Activated CD8-positive, alpha-beta T cell treated with anti-CD3 and anti-CD28 coated beads for 36 hours (primary cell): ENCODE measurements around the gene ENAH. TPM values are rescaled to one million over a fixed set of nuclear protein-coding genes. Genes with fewer than 3 reads are reported as not detected.

Source experiments
- ATAC-seq: fragments of 200-7000 bp; cut with Tn5 transposase; one replicate; pipeline ENCODE4 v1.10.0; 2021; ENCODE audit warnings: mild to moderate bottlenecking, moderate library complexity
- CTCF ChIA-PET: fragments of 350-600 bp; sonication (Branson Sonifier 250); formaldehyde crosslinking; loops from one replicate; lab custom pipeline; 2021; ENCODE audit warnings: antibody characterized with exemption; lab: Charles Lee
- POLR2A ChIA-PET: fragments of 350-600 bp; sonication (Branson Sonifier 250); formaldehyde crosslinking; loops from one replicate; lab custom pipeline; 2021; ENCODE audit warnings: antibody characterized with exemption; lab: Charles Lee
- DNase-seq: peaks from one replicate; pipeline ENCODE4 v3.0.0-alpha.2; 2020
- H3K27ac Mint-ChIP-seq: one replicate; pipeline ENCODE4 v1.8.0; 2021; ENCODE audit warnings: mild to moderate bottlenecking, mixed read lengths
- H3K27me3 Mint-ChIP-seq: one replicate; pipeline ENCODE4 v1.8.0; 2021; ENCODE audit warnings: mixed read lengths
- H3K36me3 Mint-ChIP-seq: one replicate; pipeline ENCODE4 v1.8.0; 2021; ENCODE audit warnings: low read depth, mixed read lengths
- H3K4me1 Mint-ChIP-seq: one replicate; pipeline ENCODE4 v1.8.0; 2021; ENCODE audit warnings: low read depth, mixed read lengths
- H3K4me3 Mint-ChIP-seq: one replicate; pipeline ENCODE4 v1.8.0; 2021; ENCODE audit warnings: mild to moderate bottlenecking, moderate library complexity, mixed read lengths
- H3K9me3 Mint-ChIP-seq: one replicate; pipeline ENCODE4 v1.8.0; 2021; ENCODE audit warnings: mixed read lengths
- CTCF ChIP-seq: fragments of 200-600 bp; IDR thresholded peaks from one replicate; pipeline ENCODE4 v1.8.0; 2022; ENCODE audit warnings: antibody characterized with exemption, mild to moderate bottlenecking
- intact Hi-C: fragments of 100-400 bp; cut with micrococcal nuclease; formaldehyde crosslinking; loops from one replicate; pipeline ENCODE4 v1.10.0; 2022
- total RNA-seq, 2 experiments: library from RNA; stranded (reverse); gene quantifications; one replicate each; pipeline ENCODE4 v1.2.3, GENCODE V29; 2021

ENAH gene
- total RNA-seq, 2 experiments from 2014 or later = 0.51 to 0.65 TPM

GRCh38 chr1:225597926-225598575 is 54.9 kb downstream of the ENAH start:
- ATAC-seq (no peak), DNase-seq (no peak)
- Mint-ChIP-seq H3K4me1 (no peaks in the 10 kb centered on the region), H3K4me3 (no peak overlapping the region), H3K27ac (no peak overlapping the region), H3K27me3 (no peaks in the 10 kb centered on the region), H3K9me3 (peaks cover 3% of the 10 kb centered on the region), H3K36me3 (peaks cover 1% of the 10 kb centered on the region)
- no peak for TF ChIP-seq CTCF
- CTCF ChIA-PET = no interaction called here
- POLR2A ChIA-PET = interaction anchor here (0.6 kb wide), 1 partner anchor 180 kb away, joined by 3 read pairs; the partner anchor contains the start of gene SRP9
- intact Hi-C loops = no loop called here

GRCh38 chr1:225596736-225597135 is 56.2 kb downstream of the ENAH start:
- Mint-ChIP-seq H3K36me3 (peaks cover 1% of the 10 kb centered on the region), H3K9me3 (peaks cover 3% of the 10 kb centered on the region), H3K4me1 (no peaks in the 10 kb centered on the region), H3K27me3 (no peaks in the 10 kb centered on the region), H3K4me3 (no peak overlapping the region), H3K27ac (no peak overlapping the region)
- no peak for DNase-seq
- ChIA-PET POLR2A (no interaction called here), CTCF (no interaction called here)
- intact Hi-C loops = no loop called here
- no peak for ATAC-seq
- TF ChIP-seq CTCF = no peak

GRCh38 chr1:225595974-225596551 is 56.9 kb downstream of the ENAH start:
- no peaks in the 10 kb centered on the region for H3K4me1 Mint-ChIP-seq
- H3K27me3 Mint-ChIP-seq = no peaks in the 10 kb centered on the region
- no peak for TF ChIP-seq CTCF
- ATAC-seq (no peak), DNase-seq (no peak)
- no peak overlapping the region for H3K4me3 Mint-ChIP-seq
- POLR2A ChIA-PET = interaction anchor here (0.7 kb wide), 1 partner anchor 14 kb away, joined by 3 read pairs; no protein-coding TSS in a partner anchor
- no peak overlapping the region for H3K27ac Mint-ChIP-seq
- H3K36me3 Mint-ChIP-seq = peaks cover 1% of the 10 kb centered on the region
- intact Hi-C loops = no loop called here
- peaks cover 3% of the 10 kb centered on the region for H3K9me3 Mint-ChIP-seq
- CTCF ChIA-PET = no interaction called here

GRCh38 chr1:225595452-225595851 is 57.5 kb downstream of the ENAH start:
- no peak for DNase-seq
- POLR2A ChIA-PET = interaction anchor here (0.7 kb wide), 1 partner anchor 15 kb away, joined by 3 read pairs; no protein-coding TSS in a partner anchor
- no peak overlapping the region for H3K4me3 Mint-ChIP-seq
- CTCF ChIA-PET = interaction anchor here (0.6 kb wide), 1 partner anchor 102 kb away, joined by 3 read pairs; no protein-coding TSS in a partner anchor
- intact Hi-C loops = no loop called here
- no peak for TF ChIP-seq CTCF
- peaks cover 1% of the 10 kb centered on the region for H3K27me3 Mint-ChIP-seq
- no peak overlapping the region for H3K27ac Mint-ChIP-seq
- no peaks in the 10 kb centered on the region for H3K36me3 Mint-ChIP-seq
- peaks cover 3% of the 10 kb centered on the region for H3K9me3 Mint-ChIP-seq
- ATAC-seq = no peak
- H3K4me1 Mint-ChIP-seq = no peaks in the 10 kb centered on the region

GRCh38 chr1:225593414-225593813 is 59.5 kb downstream of the ENAH start:
- DNase-seq (no peak), ATAC-seq (no peak)
- no peaks in the 10 kb centered on the region for H3K9me3 Mint-ChIP-seq
- H3K36me3 Mint-ChIP-seq = no peaks in the 10 kb centered on the region
- POLR2A ChIA-PET = interaction anchor here (0.7 kb wide), 1 partner anchor 130 kb away, joined by 3 read pairs; no protein-coding TSS in a partner anchor
- no peaks in the 10 kb centered on the region for H3K4me1 Mint-ChIP-seq
- CTCF ChIA-PET = no interaction called here
- H3K27ac Mint-ChIP-seq = no peak overlapping the region
- H3K4me3 Mint-ChIP-seq = no peak overlapping the region
- intact Hi-C loops = no loop called here
- peaks cover 1% of the 10 kb centered on the region for H3K27me3 Mint-ChIP-seq
- TF ChIP-seq CTCF = no peak
